Measurements from ENCODE around the gene TAS2R30.

TAS2R30 gene

GRCh38 chr12:11092128-11092527 lies 42.3 kb downstream of the TAS2R30 start, which contains the start of gene TAS2R43:
TSS of gene TAS2R43 (minus strand) at chr12:11092313. CDS start at chr12:11092229, 84 bp downstream.
- no peak within 1 kb of the TSS for H3K4me3 ChIP-seq (ENCODE audit: low read depth, low read length)
- TF ChIP-seq, protein P1, sequence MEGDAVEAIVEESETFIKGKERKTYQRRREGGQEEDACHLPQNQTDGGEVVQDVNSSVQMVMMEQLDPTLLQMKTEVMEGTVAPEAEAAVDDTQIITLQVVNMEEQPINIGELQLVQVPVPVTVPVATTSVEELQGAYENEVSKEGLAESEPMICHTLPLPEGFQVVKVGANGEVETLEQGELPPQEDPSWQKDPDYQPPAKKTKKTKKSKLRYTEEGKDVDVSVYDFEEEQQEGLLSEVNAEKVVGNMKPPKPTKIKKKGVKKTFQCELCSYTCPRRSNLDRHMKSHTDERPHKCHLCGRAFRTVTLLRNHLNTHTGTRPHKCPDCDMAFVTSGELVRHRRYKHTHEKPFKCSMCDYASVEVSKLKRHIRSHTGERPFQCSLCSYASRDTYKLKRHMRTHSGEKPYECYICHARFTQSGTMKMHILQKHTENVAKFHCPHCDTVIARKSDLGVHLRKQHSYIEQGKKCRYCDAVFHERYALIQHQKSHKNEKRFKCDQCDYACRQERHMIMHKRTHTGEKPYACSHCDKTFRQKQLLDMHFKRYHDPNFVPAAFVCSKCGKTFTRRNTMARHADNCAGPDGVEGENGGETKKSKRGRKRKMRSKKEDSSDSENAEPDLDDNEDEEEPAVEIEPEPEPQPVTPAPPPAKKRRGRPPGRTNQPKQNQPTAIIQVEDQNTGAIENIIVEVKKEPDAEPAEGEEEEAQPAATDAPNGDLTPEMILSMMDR (IDR thresholded peaks at IDR 0.05; ENCODE audit: low read depth, low read length), result no peak

GRCh38 chr12:11089246-11089645 lies 45.2 kb downstream of the TAS2R30 start:
- no peak overlapping the region for H3K4me3 ChIP-seq (ENCODE audit: low read depth, low read length)
- TF ChIP-seq, protein P1 (IDR thresholded peaks at IDR 0.05; ENCODE audit: low read depth, low read length), result no peak

- TF ChIP-seq, protein P1 (IDR thresholded peaks at IDR 0.05; ENCODE audit: low read depth, low read length), result no peak
Measured at GRCh38 chr12:11085419-11085818, 49.0 kb downstream of the TAS2R30 start.

More at GRCh38 chr12:11085419-11085818, 49.0 kb downstream of the TAS2R30 start:
- no peak overlapping the region for H3K4me3 ChIP-seq (ENCODE audit: low read depth, low read length)
